ENCODE results near the gene DMD.

Gene DMD

GRCh38 chrX:31421441-31421840, 1789.9 kb downstream of the DMD start:
- TF ChIP-seq FOXP2 (optimal IDR thresholded peaks at IDR 0.05; ENCODE audit: borderline replicate concordance, extremely low read depth, extremely low read length, insufficient read depth) (no peak), POLR2AphosphoS5 (IDR thresholded peaks at IDR 0.05; ENCODE audit: low read depth, low read length) (no peak), REST (IDR thresholded peaks at IDR 0.05; ENCODE audit: insufficient read depth in 1 of 2, low read depth in 2 of 2, low read length in 2 of 2) (no peak), TAF1 (IDR thresholded peaks at IDR 0.05; ENCODE audit: borderline replicate concordance, insufficient read depth, low read length) (no peak)

GRCh38 chrX:31420711-31421151, 1790.6 kb downstream of the DMD start:
- TF ChIP-seq REST (IDR thresholded peaks at IDR 0.05; ENCODE audit: insufficient read depth in 1 of 2, low read depth in 2 of 2, low read length in 2 of 2) (no peak), SIN3A (IDR thresholded peaks at IDR 0.05; ENCODE audit: borderline replicate concordance, insufficient read depth, low read length) (no peak), POLR2AphosphoS5 (IDR thresholded peaks at IDR 0.05; ENCODE audit: low read depth, low read length) (no peak), FOXP2 (optimal IDR thresholded peaks at IDR 0.05; ENCODE audit: borderline replicate concordance, extremely low read depth, extremely low read length, insufficient read depth) (no peak), TAF1 (IDR thresholded peaks at IDR 0.05; ENCODE audit: borderline replicate concordance, insufficient read depth, low read length) (no peak)

GRCh38 chrX:31420302-31420701, 1791.0 kb downstream of the DMD start:
- TF ChIP-seq TAF1 (IDR thresholded peaks at IDR 0.05; ENCODE audit: borderline replicate concordance, insufficient read depth, low read length) (no peak), SIN3A (IDR thresholded peaks at IDR 0.05; ENCODE audit: borderline replicate concordance, insufficient read depth, low read length) (no peak), FOXP2 (optimal IDR thresholded peaks at IDR 0.05; ENCODE audit: borderline replicate concordance, extremely low read depth, extremely low read length, insufficient read depth) (no peak), POLR2AphosphoS5 (IDR thresholded peaks at IDR 0.05; ENCODE audit: low read depth, low read length) (no peak), REST (IDR thresholded peaks at IDR 0.05; ENCODE audit: insufficient read depth in 1 of 2, low read depth in 2 of 2, low read length in 2 of 2) (no peak)

GRCh38 chrX:31397119-31397518, 1814.2 kb downstream of the DMD start:
- TF ChIP-seq REST (IDR thresholded peaks at IDR 0.05; ENCODE audit: insufficient read depth in 1 of 2, low read depth in 2 of 2, low read length in 2 of 2): no peak
- TF ChIP-seq POLR2AphosphoS5 (IDR thresholded peaks at IDR 0.05; ENCODE audit: low read depth, low read length): no peak
- TF ChIP-seq SIN3A (IDR thresholded peaks at IDR 0.05; ENCODE audit: borderline replicate concordance, insufficient read depth, low read length): no peak
- no peak for TF ChIP-seq TAF1 (IDR thresholded peaks at IDR 0.05; ENCODE audit: borderline replicate concordance, insufficient read depth, low read length)
- no peak for TF ChIP-seq FOXP2 (optimal IDR thresholded peaks at IDR 0.05; ENCODE audit: borderline replicate concordance, extremely low read depth, extremely low read length, insufficient read depth)

- TF ChIP-seq POLR2AphosphoS5 (IDR thresholded peaks at IDR 0.05; ENCODE audit: low read depth, low read length) (no peak), TAF1 (IDR thresholded peaks at IDR 0.05; ENCODE audit: borderline replicate concordance, insufficient read depth, low read length) (no peak), REST (IDR thresholded peaks at IDR 0.05; ENCODE audit: insufficient read depth in 1 of 2, low read depth in 2 of 2, low read length in 2 of 2) (no peak), FOXP2 (optimal IDR thresholded peaks at IDR 0.05; ENCODE audit: borderline replicate concordance, extremely low read depth, extremely low read length, insufficient read depth) (no peak), SIN3A (IDR thresholded peaks at IDR 0.05; ENCODE audit: borderline replicate concordance, insufficient read depth, low read length) (no peak)
These were observed 1818.8 kb downstream of the DMD start for GRCh38 chrX:31392513-31392912.
